Measurements from ENCODE around the gene HLX. TPM values are rescaled to one million over a fixed set of nuclear protein-coding genes. Genes with fewer than 3 reads are reported as not detected.

HLX gene
- total and polyA plus RNA-seq, 9 of the 15 experiments (the other 6 are each of a cell fraction or from before 2014, with no cell fraction given), result 0.10 to 3.0 (median 1.6) TPM

DNA sequence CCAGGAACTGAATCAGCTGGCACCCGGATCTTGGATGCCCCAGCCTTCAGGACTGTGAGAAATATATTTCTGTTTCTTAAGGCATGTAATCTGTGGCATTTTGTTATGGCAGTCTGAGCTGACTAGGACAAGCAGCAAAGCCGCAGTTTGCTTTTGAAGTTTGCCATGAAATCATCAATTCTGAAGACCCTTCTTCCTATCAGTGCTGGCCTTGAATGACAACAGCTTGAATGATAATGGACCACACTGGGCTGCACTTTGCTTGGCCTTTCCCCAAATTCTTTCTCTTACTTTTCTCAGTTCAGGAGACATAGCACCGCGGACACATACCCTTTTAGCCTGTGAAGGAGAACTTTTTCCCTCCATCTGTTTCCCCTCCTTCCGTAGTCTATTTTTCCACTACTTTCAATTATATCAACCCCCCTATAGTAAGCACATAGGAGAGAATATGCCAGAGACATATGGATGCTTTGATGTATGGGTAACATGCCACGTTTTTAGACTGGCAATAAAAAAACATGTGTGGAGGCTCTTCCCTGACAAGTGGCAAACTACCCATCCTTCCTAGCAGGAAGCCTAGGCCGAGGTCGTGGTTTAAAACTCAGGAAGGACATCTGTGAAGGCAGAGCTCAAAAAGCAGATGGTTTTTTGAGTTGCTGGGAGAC, 42.9 kb downstream of the HLX start (continued):
- TF ChIP-seq, protein P1, sequence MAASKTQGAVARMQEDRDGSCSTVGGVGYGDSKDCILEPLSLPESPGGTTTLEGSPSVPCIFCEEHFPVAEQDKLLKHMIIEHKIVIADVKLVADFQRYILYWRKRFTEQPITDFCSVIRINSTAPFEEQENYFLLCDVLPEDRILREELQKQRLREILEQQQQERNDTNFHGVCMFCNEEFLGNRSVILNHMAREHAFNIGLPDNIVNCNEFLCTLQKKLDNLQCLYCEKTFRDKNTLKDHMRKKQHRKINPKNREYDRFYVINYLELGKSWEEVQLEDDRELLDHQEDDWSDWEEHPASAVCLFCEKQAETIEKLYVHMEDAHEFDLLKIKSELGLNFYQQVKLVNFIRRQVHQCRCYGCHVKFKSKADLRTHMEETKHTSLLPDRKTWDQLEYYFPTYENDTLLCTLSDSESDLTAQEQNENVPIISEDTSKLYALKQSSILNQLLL (CRISPR knock-in tag; IDR thresholded peaks at IDR 0.05; ENCODE audit: borderline replicate concordance), result no peak

DNA sequence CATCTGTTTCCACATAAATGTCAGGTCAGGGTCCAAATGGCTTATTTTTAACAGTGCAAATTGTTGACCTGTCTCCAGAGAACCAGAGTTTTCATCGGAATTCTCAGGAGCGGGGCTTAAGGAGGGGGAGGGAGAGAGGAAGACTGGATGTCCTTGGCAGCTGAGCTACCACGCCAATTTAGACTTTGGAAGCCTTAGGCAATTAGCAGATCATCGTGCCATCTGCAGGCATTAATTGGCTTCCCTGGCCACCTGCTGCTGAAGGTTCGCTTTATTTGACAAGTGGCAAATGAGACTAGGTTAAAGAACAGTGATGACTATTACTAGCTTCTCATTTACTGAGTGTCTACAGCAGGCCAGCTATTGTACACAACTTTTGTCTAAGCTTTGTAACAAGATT, 43.7 kb downstream of the HLX start:
- 1% methylated on average over 5 of the region's 5 CpGs for WGBS (ENCODE audit: insufficient coverage, low coverage, missing lambda C conversion rate)
- intact Hi-C loops (cut with micrococcal nuclease) (no loop called here), in situ Hi-C loops (cut with MboI) (no loop called here)
- no peaks in the 10 kb centered on the region for H3K36me3 ChIP-seq (ENCODE audit: control insufficient read depth, insufficient read depth, low read length)
- CTCF ChIA-PET (ENCODE audit: low intra/inter-chr PET ratio), result no interaction called here
- POLR2A ChIA-PET, result interaction anchor here (0.8 kb wide), 1 partner anchor 15 kb away, joined by 3 read pairs; no protein-coding TSS in a partner anchor
- ATAC-seq, result no peak
- H3K4me2 ChIP-seq (ENCODE audit: insufficient read depth, low read length), result no peak overlapping the region
- TF ChIP-seq, protein P2, sequence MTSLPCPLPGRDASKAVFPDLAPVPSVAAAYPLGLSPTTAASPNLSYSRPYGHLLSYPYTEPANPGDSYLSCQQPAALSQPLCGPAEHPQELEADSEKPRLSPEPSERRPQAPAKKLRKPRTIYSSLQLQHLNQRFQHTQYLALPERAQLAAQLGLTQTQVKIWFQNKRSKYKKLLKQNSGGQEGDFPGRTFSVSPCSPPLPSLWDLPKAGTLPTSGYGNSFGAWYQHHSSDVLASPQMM (CRISPR knock-in tag; IDR thresholded peaks at IDR 0.05), result no peak
- no peak for TF ChIP-seq TBP (optimal IDR thresholded peaks at IDR 0.05; ENCODE audit: low read depth, low read length)
- TF ChIP-seq FUS (optimal IDR thresholded peaks at IDR 0.05; ENCODE audit: low read depth, low read length), result no peak
- no peak for TF ChIP-seq ZNF184 (CRISPR knock-in tag; IDR thresholded peaks at IDR 0.05)
- no peak for TF ChIP-seq ZC3H4 (CRISPR knock-in tag; IDR thresholded peaks at IDR 0.05; ENCODE audit: borderline replicate concordance)
- TF ChIP-seq NELFE (IDR thresholded peaks at IDR 0.05; ENCODE audit: insufficient read depth, insufficient read length), result no peak
- TF ChIP-seq, protein P3, sequence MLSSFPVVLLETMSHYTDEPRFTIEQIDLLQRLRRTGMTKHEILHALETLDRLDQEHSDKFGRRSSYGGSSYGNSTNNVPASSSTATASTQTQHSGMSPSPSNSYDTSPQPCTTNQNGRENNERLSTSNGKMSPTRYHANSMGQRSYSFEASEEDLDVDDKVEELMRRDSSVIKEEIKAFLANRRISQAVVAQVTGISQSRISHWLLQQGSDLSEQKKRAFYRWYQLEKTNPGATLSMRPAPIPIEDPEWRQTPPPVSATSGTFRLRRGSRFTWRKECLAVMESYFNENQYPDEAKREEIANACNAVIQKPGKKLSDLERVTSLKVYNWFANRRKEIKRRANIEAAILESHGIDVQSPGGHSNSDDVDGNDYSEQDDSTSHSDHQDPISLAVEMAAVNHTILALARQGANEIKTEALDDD (IDR thresholded peaks at IDR 0.05), result no peak
- TF ChIP-seq BRD9 (IDR thresholded peaks at IDR 0.05; ENCODE audit: low read depth, partially characterized antibody), result no peak
- BruUV-seq (replicated peaks), result no TSS peak
- no peaks in the 10 kb centered on the region for H3K79me2 ChIP-seq (ENCODE audit: control insufficient read depth, insufficient read depth, low read length)
- H4K20me1 ChIP-seq (replicated peaks; ENCODE audit: control insufficient read depth, insufficient read depth, low read length), result no peaks in the 10 kb centered on the region
- no peak for FAIRE-seq
- H2AFZ ChIP-seq (ENCODE audit: low read depth, low read length), result no peak overlapping the region
- no peak for DNase-seq (ENCODE audit: extremely low read depth in 1 of 4, low spot score in 3 of 4)
- peaks cover 0 to 4% of the 10 kb centered on the region in 2 experiments; a peak in 1 of 5 replicates for H3K27me3 ChIP-seq (ENCODE audit: control insufficient read depth in 2 of 2, insufficient read depth in 2 of 2, low read length in 2 of 2)
- no peaks in the 10 kb centered on the region for H3K9me1 ChIP-seq (ENCODE audit: control insufficient read depth, insufficient read depth, low read length)
- 0 out of 5 replicates have a peak, but pooled peaks cover 0 to 2% of the 10 kb centered on the region in 2 experiments for H3K4me1 ChIP-seq (replicated peaks in 1 of 2; ENCODE audit: control insufficient read depth in 2 of 2, insufficient read depth in 2 of 2, low read length in 2 of 2)
- H3K4me3 ChIP-seq, result no peak overlapping the region
- no peak overlapping the region for H3K9ac ChIP-seq (ENCODE audit: insufficient read depth in 1 of 2, low read depth in 2 of 2, low read length in 2 of 2)
- H3K9me3 ChIP-seq (replicated peaks; ENCODE audit: control insufficient read depth, insufficient read depth, low read depth, low read length), result no peaks in the 10 kb centered on the region
- no peak overlapping the region for H3K27ac ChIP-seq (ENCODE audit: extremely low read depth, low read depth, low read length)

Data from K562 (cell line).